ENCODE measurements around the gene DSTN.
A peak's percentile ranks its signal among the peaks of the same experiment; 100 is the strongest.

The DSTN gene

DNA sequence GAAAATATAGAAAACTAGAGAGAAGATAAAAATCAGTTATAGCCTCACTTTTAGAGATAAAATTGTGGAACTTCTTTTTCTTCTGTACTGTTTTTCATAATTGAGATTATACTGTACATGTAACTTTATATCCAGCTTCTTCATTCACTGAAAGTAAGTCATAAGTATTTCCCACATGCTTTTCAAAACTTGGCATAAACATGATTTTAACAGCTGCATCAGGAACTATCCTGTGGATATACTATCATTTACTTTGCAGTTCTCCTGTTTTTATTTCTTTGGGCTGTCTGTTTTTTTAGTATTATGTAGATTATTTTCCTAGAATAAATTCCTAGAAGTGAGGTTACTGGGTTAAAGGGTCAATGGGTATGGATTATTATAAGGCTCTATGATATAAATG, 14.8 kb downstream of the DSTN start:
- no peak for DNase-seq

DNA sequence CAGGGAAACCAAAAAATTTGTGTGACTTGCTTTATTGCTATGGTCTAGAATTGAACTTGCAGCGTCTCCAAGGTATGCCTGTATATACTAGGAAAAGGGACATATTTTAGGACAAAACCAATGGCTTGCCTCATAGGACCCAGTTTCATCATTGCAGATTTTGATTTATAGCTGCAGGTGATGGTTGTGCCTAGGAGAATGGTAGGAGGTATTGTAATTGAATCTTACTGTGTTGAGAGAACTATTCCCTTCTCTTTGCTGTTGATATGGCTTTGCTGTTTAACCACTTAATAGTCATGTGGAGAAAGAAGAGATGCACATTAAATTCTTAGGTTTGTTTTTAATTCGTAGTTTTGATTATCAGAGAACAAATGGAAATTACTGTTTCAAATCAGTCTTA, 16.4 kb downstream of the DSTN start:
- DNase-seq: no peak

DNA sequence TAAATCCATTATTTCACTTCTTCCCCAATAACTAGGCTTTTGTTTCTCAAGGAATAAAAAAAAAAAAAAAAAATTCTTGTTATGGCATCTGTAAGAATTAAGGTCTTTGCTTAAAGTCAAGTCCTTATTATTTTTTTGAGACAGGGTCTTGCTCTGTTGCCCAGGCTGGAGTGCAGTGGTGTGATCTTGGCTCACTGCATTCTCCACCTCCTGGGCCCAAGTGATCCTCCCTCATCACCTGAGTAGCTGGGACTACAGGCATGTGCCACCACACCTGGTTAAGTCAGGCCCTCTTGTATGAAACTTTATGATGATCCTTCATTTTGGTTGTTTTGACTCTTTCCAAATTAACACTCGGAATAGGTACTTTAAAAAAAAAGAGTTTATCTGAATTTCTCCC, 17.3 kb downstream of the DSTN start:
- DNase-seq: no peak

DNA sequence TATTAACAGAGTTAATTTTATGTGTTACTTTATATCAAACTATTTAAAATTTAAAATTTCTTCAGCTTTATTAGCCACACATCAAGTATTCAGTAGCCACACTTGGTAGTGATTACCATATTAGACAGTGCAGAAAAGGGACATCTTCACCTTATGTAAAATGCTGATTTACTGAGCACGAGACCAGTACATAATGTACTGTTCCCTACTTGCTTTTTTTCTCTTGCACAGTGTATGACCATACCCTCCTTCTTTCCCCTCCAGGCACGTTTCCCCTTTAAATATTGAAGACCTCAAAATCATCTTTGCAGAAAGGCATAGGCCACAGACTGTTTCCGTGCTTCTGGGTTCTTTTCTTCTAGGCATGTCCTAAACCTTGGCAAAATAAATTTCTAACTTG, 17.9 kb downstream of the DSTN start:
- no peak for DNase-seq

DNA sequence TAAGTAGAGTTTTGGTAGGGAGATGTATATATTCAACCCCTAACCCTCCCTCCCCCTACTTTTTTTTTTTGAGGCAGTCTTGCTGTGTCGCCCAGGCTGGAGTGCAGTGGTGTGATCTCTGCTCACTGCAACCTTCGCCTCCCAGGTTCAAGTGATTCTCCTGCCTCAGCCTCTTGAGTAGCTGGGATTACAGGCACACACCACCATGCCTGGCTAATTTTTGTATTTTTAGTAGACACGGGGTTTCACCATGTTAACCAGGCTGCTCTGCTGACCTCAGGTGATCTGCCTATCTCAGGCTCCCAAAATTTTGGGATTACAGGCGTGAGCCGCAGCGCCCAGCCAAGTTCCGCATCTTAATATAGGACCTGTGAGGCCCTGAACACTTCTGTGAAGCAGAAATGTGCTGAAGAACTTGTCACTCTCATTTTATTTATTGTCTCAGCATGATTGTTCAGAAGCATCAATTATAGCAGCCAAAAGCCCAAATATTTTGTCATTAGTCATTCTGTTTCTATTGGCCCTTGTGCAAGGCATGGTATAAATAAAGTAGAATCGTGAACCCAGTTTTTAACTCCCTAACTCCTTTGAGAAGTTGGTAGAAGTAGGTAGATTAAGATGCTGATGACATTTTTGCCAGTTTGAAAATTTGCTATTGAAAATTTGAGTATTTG, 19.4 kb downstream of the DSTN start:
- DNase-seq: no peak

DNA sequence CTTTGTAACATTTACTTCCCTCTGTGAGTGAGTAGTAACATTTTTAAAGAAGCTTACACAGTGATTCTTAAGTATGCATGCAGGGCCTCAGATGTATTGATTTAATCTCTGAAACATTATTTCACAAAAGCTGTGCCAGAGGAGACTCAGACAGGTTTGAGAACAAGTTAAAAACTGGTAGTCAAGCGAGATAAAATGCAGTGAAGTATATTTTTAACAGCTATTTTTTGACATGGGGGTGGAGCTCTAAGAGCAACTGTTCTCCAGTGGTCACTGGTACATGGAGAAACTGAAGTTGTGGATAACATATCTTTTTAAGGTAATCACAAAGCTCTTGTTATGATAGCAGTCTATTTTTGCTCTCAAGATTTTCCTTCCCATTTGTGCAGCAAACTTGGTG, 20.4 kb downstream of the DSTN start:
- DNase-seq: no peak

DNA sequence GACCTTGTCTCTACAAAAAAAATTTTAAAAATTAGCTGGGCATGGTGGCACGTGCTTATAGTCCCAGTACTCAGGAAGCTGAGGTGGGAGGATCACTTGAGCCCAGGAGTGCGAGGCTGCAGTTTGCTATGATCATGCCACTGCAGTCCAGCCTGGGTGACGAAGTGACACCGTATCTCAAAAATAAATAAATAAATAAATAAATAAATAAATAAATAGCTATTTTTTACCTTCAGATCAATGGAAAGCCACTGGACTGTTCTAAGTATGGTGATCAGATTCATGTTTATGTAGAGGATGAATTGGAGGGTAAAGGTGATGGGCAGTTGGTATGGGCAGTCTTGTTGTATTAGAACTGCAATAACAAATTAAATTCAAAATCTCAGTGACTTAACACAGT, 24.0 kb downstream of the DSTN start:
- no peak for DNase-seq

DNA sequence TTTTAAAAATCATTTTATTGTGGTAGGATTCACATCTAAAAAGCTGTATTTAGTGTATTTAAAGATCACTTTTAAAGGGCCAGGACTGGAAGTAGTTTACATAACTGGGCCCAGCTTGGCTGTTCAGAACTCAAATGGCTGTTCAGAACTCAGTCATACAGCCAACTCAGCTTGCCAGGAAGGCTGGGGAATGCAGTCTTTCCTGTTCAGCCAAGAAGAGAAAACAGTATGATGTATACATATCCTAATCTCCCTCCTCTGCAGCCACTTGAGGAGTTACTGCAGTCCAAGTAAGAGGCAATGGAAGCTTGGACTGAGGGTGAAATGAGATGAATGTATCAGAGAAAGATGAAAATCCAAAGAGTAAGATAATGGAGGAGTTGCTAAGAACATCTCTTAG, 24.6 kb downstream of the DSTN start:
- DNase-seq: no peak

DNA sequence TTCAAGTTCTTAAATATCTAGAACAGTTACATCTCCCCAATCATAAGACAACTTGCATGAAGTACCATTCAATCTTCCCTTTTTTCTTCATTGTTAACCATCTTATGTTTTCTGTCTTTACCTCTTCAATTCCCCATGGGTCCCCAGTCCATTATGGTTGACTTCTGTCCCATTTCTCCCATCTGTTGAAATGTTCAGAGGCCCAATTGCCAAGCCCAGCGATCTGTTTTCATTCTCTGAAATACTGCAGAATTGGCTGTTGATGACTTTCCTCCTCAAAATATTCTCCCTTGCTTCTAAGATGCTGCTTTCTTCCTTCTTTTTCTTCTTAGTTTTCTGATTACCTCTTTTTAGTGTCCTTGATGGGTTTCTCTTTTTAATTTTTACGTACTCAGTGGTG, 26.0 kb downstream of the DSTN start:
- DNase-seq: no peak

DNA sequence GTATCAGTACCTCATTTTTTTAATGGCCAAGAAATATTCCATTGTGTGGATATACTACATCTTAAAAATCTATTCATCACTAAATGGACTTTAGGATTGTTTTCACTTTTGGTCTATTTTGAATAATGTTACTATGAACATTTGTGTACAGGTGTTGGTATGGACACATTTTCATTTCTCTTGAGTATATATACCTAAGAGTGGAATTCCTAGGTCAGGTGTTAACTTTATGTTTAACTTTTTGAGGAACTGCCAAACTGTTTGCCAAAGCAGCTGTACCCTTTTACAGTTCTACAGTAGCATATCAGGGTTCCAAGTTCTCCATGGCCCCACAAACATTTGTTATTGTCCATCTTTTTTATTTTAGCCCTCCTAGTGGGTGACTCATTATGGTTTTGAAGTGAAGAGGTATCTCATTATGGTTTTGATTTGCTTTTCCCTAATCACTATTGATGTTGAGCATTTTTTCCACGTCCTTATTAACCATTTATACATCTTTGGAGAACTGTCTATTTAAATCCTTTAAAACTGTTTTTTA, 28.2 kb downstream of the DSTN start:
- DNase-seq: no peak

DNA sequence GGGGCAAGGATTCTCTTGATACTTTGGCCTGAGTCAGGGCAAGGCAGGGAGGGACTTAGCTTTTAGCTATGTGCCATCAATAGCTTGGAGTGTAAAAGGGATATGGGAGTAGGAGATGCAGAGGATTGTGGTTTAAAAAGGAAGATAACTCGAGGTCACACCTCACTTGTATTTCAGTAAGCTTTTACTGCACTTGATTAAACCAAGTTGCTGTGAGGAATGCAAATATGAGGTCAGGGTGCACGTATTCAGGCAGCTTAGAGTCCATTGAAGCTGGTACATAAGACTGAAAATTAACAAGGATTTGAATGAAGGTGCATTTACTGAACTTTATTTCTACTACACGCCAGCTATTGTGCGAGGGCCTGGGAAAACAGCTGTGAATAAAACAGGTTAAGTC, 32.1 kb downstream of the DSTN start:
- DNase-seq: no peak

DNA sequence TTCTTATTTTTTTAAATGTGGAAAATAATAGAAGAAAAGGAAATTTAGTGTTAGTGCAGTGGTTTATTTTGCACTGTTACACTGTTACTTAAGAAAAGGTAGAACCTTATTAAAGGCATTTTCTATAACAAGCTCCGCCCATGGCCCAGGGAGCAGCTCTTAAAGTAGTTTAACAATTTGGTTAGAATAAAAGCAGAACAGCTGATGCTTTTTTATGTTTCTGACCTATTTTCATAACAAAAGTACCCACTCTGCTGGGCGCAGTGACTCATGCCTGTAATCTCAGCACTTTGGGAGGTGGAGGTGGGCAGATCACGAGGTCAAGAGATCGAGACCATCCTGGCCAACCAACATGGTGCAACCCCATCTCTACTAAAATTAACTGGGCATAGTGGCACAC, 32.6 kb downstream of the DSTN start:
- no peak for DNase-seq

DNA sequence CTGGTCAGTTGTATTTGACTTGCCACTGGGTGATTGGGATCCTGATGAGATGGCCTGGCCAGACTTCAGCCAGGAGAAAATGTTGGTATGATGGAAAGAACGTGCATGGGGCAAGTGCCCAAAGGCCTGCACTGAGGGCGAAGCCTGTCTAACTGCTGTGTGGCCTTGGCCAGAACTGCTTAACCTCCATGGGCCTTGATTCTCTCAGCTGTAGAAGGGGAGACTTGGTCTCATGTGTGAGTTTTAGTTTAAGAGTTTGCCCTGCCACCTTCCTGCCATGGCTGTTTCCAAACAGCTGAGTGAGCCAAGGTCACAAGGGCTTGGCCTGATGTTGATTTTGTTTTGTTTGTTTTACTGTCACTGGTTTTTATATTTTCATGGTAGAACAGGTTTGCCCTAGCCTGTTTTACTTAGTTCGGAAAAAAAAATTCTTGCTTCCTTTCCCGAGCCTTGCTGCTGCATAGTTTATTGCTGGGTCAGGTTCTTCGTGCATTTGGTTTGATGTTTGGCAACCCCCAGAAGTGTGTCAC, 35.3 kb downstream of the DSTN start:
- no peak for DNase-seq

DNA sequence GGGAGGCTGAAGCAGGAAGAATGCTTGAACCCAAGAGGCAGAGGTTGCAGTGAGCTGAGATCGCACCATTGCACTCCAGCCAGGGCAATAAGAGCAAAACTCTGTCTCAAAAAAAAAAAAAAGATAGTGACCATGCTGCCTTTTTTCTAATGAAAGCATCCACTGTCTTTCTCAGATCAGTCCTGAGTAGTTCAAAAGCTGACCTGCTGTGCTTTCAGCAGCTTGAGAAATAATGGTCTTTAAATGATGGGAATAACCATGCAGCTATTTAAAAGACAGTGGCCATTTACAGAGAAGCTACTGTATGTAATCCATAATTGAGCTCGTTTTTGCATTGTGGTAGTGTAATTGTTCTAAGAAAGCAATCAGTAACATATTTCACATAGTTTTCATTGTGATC, 36.1 kb downstream of the DSTN start:
- DNase-seq: no peak

DNA sequence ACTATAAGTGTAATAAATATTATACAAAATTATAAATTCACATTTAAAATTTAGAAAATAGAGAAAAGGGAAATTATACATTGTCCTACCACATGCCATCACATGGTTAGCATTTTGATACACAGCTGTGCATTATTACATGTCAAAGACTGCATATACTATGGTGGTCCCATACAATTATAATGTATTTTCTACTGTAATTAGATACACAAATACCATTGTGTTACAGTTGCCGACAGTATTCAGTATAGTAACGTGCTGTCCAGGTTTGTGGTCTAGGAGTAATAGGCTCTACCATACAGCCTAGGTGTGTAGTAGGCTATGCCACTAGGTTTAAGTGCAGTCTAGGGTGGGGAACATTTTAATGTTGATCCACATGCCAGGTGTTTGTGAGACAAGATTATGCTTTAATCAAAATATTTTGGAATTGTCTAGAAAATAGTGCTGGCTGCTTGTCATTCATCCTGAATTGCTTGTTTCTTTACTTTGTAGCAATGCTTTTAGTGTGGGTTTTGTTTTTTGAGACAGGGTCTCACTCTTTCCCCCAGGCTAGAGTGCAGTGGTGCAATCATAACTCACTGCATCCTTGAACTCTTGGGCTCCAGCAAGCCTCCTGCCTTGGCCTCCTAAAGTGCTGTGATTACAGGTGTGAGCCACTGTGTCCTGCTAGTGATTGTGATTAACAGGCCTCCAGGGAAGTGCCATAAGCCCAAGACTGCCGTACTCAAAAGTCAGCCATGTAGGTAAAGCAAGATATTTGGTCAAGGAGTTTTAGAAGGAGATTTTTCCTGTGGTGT, 39.0 kb downstream of the DSTN start:
- no peak for DNase-seq

DNA sequence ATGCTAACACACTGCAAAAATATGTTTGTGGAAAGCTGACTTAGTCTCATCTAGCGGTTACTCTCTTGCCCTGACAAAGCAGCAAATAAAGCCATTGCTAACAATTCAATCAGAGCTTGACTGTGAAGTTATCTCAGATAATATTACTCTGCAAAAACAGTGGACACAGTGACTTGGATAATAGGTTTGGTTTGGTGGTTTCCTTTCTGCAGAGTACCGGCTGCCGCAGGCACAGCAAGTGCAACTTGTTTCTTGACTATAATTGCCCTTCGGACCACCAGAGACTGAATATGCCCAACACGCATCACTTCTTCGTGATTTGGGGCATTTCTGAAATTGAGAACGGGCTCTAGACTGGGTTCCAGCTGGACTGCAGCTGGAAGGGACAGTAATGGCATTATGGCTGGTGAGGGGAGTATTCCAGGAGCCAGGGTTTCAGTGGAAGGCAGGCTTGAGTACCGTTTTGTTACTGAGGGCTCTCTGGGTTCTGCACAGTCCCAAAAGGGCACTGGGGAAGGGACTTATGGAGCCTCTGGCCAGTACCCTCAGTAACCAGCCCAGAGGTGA, 40.0 kb downstream of the DSTN start:
- no peak for DNase-seq

DNA sequence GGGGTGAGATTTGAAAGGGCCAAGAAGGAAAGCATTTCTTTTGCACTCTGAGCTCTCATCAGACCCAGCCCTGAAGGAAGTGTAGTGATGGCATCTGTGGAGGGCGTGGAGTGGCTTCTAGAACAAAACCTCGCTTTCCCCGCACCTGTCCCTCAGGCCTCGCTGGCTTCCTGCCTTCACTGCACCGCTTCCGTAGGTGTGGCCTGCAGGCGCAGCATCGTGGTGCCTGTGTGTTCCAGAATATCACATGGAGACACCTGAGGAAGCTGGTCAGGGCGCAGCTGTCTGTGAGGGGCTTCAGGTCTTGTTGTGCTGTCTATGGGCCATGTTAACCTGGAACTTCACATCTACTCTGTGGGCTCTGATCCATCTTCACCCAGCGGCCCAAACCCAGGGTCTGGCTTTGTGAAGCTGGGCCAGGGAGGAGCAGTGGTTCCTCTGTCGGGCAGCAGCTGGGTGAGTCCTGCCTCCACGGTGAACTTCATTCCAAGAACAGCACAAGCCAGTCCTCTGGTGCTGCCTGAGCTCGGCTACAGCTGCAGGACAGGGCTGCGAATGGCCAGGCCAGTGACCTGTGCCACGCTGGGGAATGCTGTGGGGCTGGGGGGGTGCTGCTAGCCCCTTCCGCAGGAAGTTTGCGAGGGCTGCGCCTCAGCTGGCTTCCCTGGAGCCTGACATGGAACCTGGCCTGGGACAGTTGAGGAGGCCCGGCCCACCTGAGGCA, 40.9 kb downstream of the DSTN start:
- DNase-seq: no peak

DNA sequence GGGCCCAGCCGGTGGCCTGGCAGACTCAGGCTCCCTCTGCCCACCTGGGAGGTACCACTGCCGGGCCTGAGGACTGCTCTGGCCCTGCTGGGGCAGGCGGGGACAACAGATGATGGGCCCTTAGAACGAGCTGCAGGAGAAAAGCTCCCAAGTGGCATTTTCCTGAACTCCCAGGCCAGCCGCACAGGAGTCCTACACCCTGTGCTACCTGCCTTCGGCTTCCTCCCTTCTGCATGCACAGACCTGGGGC, 41.3 kb downstream of the DSTN start:
- no peak for DNase-seq

DNA sequence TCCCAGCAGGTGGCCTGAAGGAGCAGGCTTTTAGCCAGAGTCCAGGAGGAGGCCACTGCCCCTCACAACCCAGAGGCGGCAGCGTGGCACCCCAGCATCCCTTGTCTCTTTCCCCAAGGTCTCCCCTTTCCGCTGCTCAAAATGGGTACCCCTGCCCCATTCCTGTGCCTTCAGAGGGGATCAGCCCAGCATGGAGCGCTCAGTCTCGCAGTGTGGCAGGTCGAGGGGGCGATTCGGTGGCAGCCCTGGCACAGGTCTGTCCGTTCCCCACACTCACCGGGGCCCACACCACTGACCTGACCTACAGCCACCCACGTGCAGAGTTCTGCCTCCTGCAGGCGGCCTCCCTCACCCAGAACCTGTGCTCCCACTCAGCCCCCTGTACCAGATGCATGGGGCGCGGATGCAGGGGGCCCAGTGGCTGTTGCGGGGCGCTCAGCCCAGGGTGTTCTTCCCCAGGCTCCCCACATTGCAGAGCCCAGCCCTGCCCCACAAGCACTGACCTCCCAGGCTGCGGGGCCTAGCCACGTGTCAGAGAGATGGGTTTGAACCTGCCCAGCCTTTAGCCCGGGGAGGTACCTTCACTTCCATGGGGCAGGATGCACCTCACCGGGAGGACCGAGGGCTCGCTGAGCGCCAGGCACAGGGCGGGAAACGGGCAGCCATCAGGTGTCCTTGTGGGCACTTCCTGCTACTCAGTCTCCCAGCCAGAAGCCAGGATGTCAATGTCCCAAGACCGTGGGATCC, 41.8 kb downstream of the DSTN start:
- no peak for DNase-seq

DNA sequence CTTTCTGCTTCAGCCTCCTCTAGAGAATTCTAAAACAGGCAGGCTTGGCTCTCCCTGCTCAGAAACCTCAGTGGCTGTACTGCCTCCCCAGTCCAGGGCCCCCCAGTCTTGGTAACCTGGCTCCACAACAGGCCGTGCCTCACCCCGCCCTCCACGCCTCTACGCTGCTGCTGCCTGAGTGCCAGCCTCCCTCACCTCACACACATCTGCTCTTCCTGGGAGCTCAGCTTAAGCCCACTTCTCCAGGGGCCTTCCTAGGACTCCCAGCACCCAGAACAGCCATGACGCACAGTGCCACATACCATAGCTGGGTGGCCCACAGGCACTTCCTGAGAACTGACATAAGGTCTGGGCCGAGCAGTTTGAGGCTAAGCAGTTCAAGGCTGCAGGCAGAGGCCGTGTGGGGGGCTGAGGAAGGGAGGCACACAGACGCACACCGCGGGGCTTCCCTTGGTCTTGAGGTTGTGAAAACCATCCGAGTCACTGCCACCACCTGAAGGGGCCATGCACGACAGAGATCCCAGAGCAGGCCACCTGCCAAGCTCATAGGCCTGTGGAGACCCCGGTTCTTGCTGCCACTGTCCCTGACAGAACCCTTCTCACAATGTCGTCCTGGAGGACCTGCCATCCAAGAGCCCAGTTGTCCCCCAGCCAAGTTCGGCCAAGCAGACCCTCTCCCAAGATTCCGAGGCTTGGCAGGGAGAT, 42.6 kb downstream of the DSTN start:
- DNase-seq: peak; percentile 47

DNA sequence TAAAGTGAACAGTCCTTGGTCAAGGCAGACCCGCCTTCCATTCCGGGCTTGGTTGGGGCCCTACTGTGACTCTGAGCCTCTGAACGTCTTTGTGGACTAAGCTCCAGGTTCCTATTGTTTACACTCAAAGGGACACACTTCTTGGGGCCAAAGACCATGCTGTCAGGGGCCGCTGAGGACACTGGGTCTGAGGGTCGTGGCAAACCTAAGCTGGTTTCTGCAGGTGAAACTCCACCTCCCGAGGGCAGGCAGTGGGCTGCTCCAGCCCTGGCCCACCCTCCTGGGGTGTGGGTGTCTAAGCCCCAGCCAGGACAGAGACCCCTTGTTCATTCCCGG, 43.1 kb downstream of the DSTN start:
- DNase-seq: no peak
